HepG2 (cell line): Measurements from ENCODE around the gene TTC8. TPM values are rescaled to one million over a fixed set of nuclear protein-coding genes. Genes with fewer than 3 reads are reported as not detected.

Experiments
- ATAC-seq: fragments of 200-7000 bp; cut with Tn5 transposase; 3 replicates; pipeline ENCODE4 v1.9.1; 2020; ENCODE audit warnings: mild to moderate bottlenecking, moderate library complexity
- BruUV-seq: library from RNA; stranded (reverse); fragments of 400-500 nt; replicated peaks from 2 replicates; lab custom pipeline; 2021; lab: Mats Ljungman, UMichigan
- CTCF ChIA-PET: fragments of 300-600 bp; formaldehyde crosslinking; extraction: SDS; loops from one replicate; lab custom pipeline; 2021; ENCODE audit warnings: low total read pairs, inconsistent platforms, low intra/inter-chr PET ratio; lab: Yijun Ruan, JAX
- POLR2A ChIA-PET: fragments of 350-600 bp; sonication (Branson Sonifier 250); formaldehyde crosslinking; loops from one replicate; lab custom pipeline; 2020; ENCODE audit warnings: antibody characterized with exemption, inconsistent platforms; lab: Yijun Ruan, JAX
- DNase-seq: peaks from one replicate; pipeline ENCODE4 v3.0.0-alpha.2; 2015; ENCODE audit warnings: low spot score
- FAIRE-seq: peaks from 3 replicates; lab custom pipeline; 2011; peaks lifted over from hg19 to GRCh38; lab: Jason Lieb, UNC
- H2AFZ ChIP-seq: one replicate; pipeline ENCODE4 v1.6.1; 2011; ENCODE audit warnings: low read length, inconsistent platforms
- H3K27ac ChIP-seq: fragments of 300-600 bp; 3 replicates; pipeline ENCODE4 v1.8.0; 2011; ENCODE audit warnings: mixed run types, mild to moderate bottlenecking, mixed read lengths, low read length, inconsistent platforms; ENCODE audit not compliant: insufficient read depth; ENCODE audit errors: extremely low read length
- H3K27me3 ChIP-seq, 2 experiments: fragments of 200-600 bp in 1 of 2; 2 replicates in 1 of 2; 3 replicates in 1 of 2; pipeline versions ENCODE4 v1.6.0 to v1.8.0; 2011; ENCODE audit warnings: low read length in 2 of 2, mild to moderate bottlenecking in 2 of 2, moderate library complexity in 2 of 2, inconsistent platforms in 1 of 2; ENCODE audit not compliant: insufficient read depth in 2 of 2, control insufficient read depth in 1 of 2
- H3K36me3 ChIP-seq, 2 experiments: fragments of 200-600 bp in 1 of 2; replicated peaks in 1 of 2; 2 replicates in 1 of 2; 3 replicates in 1 of 2; pipeline versions ENCODE4 v1.5.1 to v1.8.0; 2011; ENCODE audit warnings: low read length in 2 of 2, inconsistent platforms in 1 of 2; ENCODE audit not compliant: insufficient read depth in 2 of 2, control insufficient read depth in 1 of 2
- H3K4me1 ChIP-seq: 2 replicates; pipeline ENCODE4 v1.5.1; 2012; ENCODE audit warnings: low read length, inconsistent platforms; ENCODE audit not compliant: insufficient read depth
- H3K4me2 ChIP-seq: 2 replicates; pipeline ENCODE4 v1.6.0; 2011; ENCODE audit warnings: low read depth, low read length, inconsistent platforms
- H3K4me3 ChIP-seq, 3 experiments: fragments of 200-600 bp in 1 of 3; sonication (generic), shearing (Covaris generic) in 1 of 3; replicated peaks in 1 of 3; 2 replicates each; pipeline ENCODE4 v1.5.1; 2011 to 2016; ENCODE audit warnings: low read length in 3 of 3, inconsistent platforms in 2 of 3, low read depth in 2 of 3, mild to moderate bottlenecking in 2 of 3, control low read depth in 1 of 3, mixed read lengths in 1 of 3; ENCODE audit not compliant: insufficient read depth in 1 of 3
- H3K79me2 ChIP-seq: one replicate; pipeline ENCODE4 v1.6.1; 2011; ENCODE audit warnings: low read length, inconsistent platforms; ENCODE audit not compliant: insufficient read depth
- H3K9ac ChIP-seq: 2 replicates; pipeline ENCODE4 v1.6.0; 2011; ENCODE audit warnings: mild to moderate bottlenecking, low read depth, low read length, inconsistent platforms; ENCODE audit not compliant: insufficient read depth
- H3K9me3 ChIP-seq: 2 replicates; pipeline ENCODE4 v1.5.1; 2012; ENCODE audit warnings: mild to moderate bottlenecking, low read length
- H4K20me1 ChIP-seq: 2 replicates; pipeline ENCODE4 v1.6.0; 2011; ENCODE audit warnings: inconsistent platforms, mild to moderate bottlenecking, low read length, moderate library complexity; ENCODE audit not compliant: insufficient read depth
- AHR ChIP-seq: IDR thresholded peaks from 2 replicates; pipeline ENCODE4 v1.6.1; 2018; ENCODE audit warnings: missing genetic modification reagents, missing compliant biosample characterization
- CREM ChIP-seq, 2 experiments: sonication (generic) in 1 of 2; formaldehyde crosslinking in 1 of 2; IDR thresholded peaks; 2 replicates each; pipeline versions ENCODE4 v1.4.0 to v1.6.1; 2016 to 2020; ENCODE audit warnings: antibody characterized with exemption in 1 of 2, mild to moderate bottlenecking in 1 of 2, missing genetic modification reagents in 1 of 2
- GLI4 ChIP-seq: sonication (generic); formaldehyde crosslinking; IDR thresholded peaks from 2 replicates; pipeline ENCODE4 v1.5.1; 2020; ENCODE audit warnings: missing genetic modification reagents, mild to moderate bottlenecking, moderate library complexity, borderline replicate concordance
- JDP2 ChIP-seq: sonication (generic); formaldehyde crosslinking; IDR thresholded peaks from 2 replicates; pipeline ENCODE4 v1.8.1; 2022; ENCODE audit warnings: missing genetic modification reagents, borderline replicate concordance
- MAF1 ChIP-seq: sonication (generic); formaldehyde crosslinking; IDR thresholded peaks from 2 replicates; pipeline ENCODE4 v1.5.0; 2020; ENCODE audit warnings: missing genetic modification reagents, borderline replicate concordance
- RCOR2 ChIP-seq: IDR thresholded peaks from 2 replicates; pipeline ENCODE4 v1.6.1; 2016; ENCODE audit warnings: missing biosample characterization, missing genetic modification reagents
- TBL1XR1 ChIP-seq: fragments of 150-350 bp; IDR thresholded peaks from 2 replicates; pipeline ENCODE4 v1.6.1; 2014; ENCODE audit warnings: borderline replicate concordance, low read length; ENCODE audit not compliant: partially characterized antibody
- ZC3H4 ChIP-seq: sonication (generic); formaldehyde crosslinking; IDR thresholded peaks from 2 replicates; pipeline ENCODE4 v1.4.0; 2020; ENCODE audit warnings: missing genetic modification reagents, borderline replicate concordance
- ZNF251 ChIP-seq: sonication (generic); formaldehyde crosslinking; IDR thresholded peaks from 2 replicates; pipeline ENCODE4 v1.9.0; 2021; ENCODE audit warnings: mild to moderate bottlenecking, missing genetic modification reagents
- ZNF329 ChIP-seq: sonication (generic); formaldehyde crosslinking; IDR thresholded peaks from 2 replicates; pipeline ENCODE4 v1.9.0; 2021; ENCODE audit warnings: low read depth, mild to moderate bottlenecking, missing genetic modification reagents
- ZNF354B ChIP-seq: sonication (generic); formaldehyde crosslinking; IDR thresholded peaks from 2 replicates; pipeline ENCODE4 v1.8.0; 2022; ENCODE audit warnings: mild to moderate bottlenecking, missing genetic modification reagents
- ZNF547 ChIP-seq: sonication (generic); formaldehyde crosslinking; IDR thresholded peaks from 2 replicates; pipeline ENCODE4 v1.5.1; 2020; ENCODE audit warnings: mild to moderate bottlenecking, missing genetic modification reagents
- ZNF572 ChIP-seq: sonication (generic); formaldehyde crosslinking; IDR thresholded peaks from 2 replicates; pipeline ENCODE4 v1.5.1; 2020; ENCODE audit warnings: mild to moderate bottlenecking, missing genetic modification reagents
- ZNF83 ChIP-seq: sonication (generic); formaldehyde crosslinking; IDR thresholded peaks from 2 replicates; pipeline ENCODE4 v1.4.0; 2020; ENCODE audit warnings: missing genetic modification reagents, mild to moderate bottlenecking, borderline replicate concordance
- ZNF891 ChIP-seq: sonication (generic); formaldehyde crosslinking; IDR thresholded peaks from 2 replicates; pipeline ENCODE4 v1.5.0; 2020; ENCODE audit warnings: mild to moderate bottlenecking, missing genetic modification reagents
- WGBS: methylation state at CpG from one replicate; pipeline ENCODE4 v1.1.6; 2017; ENCODE audit warnings: low lambda C conversion rate; 5-methylcytosine and 5-hydroxymethylcytosine counted together
- in situ Hi-C: cut with HindIII; loops from 2 replicates; pipeline ENCODE4 v1.10.0; 2017; ENCODE audit warnings: low pct_unique_long_range_greater_than_20kb; ENCODE audit not compliant: extremely low pct_ligation_motif_present
- intact Hi-C: fragments of 100-400 bp; cut with micrococcal nuclease; formaldehyde crosslinking; loops from one replicate; pipeline ENCODE4 v1.10.0; 2022; ENCODE audit not compliant: unreplicated experiment
- polyA plus RNA-seq, 8 experiments: library from polyadenylated mRNA; depleted of rRNA in 3 of 8; stranded (reverse) in 7 of 8; unstranded in 1 of 8; fragments of >200 nt; fragmentation: Illumina TruSeq in 4 of 8; extraction: Trizol in 4 of 8; gene quantifications; 2 replicates each; pipeline versions ENCODE4 v1.2.1 to v1.2.3, GENCODE V29; 2011 to 2016; ENCODE audit warnings: low read depth in 4 of 8, missing spikeins in 1 of 8, mixed read lengths in 1 of 8; ENCODE audit not compliant: insufficient read depth in 1 of 8
- total RNA-seq, 5 experiments: library from RNA; depleted of rRNA; stranded (reverse); fragments of >200 nt; fragmentation: Illumina TruSeq; extraction: Trizol; gene quantifications; 2 replicates each; pipeline ENCODE4 v1.2.3, GENCODE V29; 2016; ENCODE audit warnings: low read depth in 1 of 5
- TF ChIP-seq, protein P1 (sequence below): sonication (generic); formaldehyde crosslinking; IDR thresholded peaks from 2 replicates; pipeline ENCODE4 v1.4.0; 2020; ENCODE audit warnings: missing genetic modification reagents, borderline replicate concordance
- TF ChIP-seq, protein P2 (sequence below): sonication (generic); formaldehyde crosslinking; IDR thresholded peaks from 2 replicates; pipeline ENCODE4 v1.4.0; 2020; ENCODE audit warnings: missing genetic modification reagents, low read depth, mild to moderate bottlenecking, borderline replicate concordance
- TF ChIP-seq, protein P3 (sequence below): sonication (generic); formaldehyde crosslinking; IDR thresholded peaks from 2 replicates; pipeline ENCODE4 v1.8.0; 2022; ENCODE audit warnings: mild to moderate bottlenecking, missing genetic modification reagents, moderate library complexity

Gene TTC8
- total and polyA plus RNA-seq, 2 of the 13 experiments (the other 11 are each of a cell fraction or from before 2014, with no cell fraction given): 13.8 to 15.2 TPM

DNA sequence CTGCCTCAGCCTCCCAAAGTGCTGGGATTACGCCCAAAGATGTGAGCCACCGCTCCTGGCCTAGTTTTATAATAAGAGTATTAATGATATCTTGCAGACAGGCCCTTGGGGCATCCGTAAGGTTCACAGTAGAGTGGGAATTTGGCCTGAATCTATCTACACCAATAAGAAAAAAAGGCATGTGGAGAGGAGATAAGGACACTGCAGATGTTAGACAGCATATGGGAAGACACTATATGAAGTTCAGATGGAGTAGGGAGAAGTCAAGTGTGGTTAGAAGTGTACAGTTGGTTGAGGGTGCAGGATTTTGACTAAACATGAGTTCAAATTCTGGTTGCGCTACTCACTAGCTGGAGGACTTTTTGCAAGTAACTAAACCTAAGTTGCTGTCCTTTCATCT, 8.5 kb upstream of the TTC8 start:
- Histone ChIP-seq H3K79me2 (no peaks in the 10 kb centered on the region), H4K20me1 (no peaks in the 10 kb centered on the region), H3K9ac (no peak overlapping the region), H2AFZ (no peak overlapping the region), H3K4me3 (no peak overlapping the region), H3K27ac (no peak overlapping the region), H3K4me1 (no peaks in the 10 kb centered on the region), H3K36me3 (no peaks in the 10 kb centered on the region), H3K9me3 (no peaks in the 10 kb centered on the region), H3K27me3 (peaks cover 0 to 12% of the 10 kb centered on the region in 2 experiments; a peak in 2 of 5 replicates), H3K4me2 (no peak overlapping the region)
- no TSS peak for BruUV-seq
- intact Hi-C loops: no loop called here
- TF ChIP-seq CREM (IDR thresholded peaks at IDR 0.05) (no peak), CREM (CRISPR knock-in tag; IDR thresholded peaks at IDR 0.05) (no peak), RCOR2 (CRISPR knock-in tag) (no peak), ZNF251 (no peak)
- TF ChIP-seq, protein P1, sequence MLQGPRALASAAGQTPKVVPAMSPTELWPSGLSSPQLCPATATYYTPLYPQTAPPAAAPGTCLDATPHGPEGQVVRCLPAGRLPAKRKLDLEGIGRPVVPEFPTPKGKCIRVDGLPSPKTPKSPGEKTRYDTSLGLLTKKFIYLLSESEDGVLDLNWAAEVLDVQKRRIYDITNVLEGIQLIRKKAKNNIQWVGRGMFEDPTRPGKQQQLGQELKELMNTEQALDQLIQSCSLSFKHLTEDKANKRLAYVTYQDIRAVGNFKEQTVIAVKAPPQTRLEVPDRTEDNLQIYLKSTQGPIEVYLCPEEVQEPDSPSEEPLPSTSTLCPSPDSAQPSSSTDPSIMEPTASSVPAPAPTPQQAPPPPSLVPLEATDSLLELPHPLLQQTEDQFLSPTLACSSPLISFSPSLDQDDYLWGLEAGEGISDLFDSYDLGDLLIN (CRISPR knock-in tag): no peak
- TF ChIP-seq, protein P2, sequence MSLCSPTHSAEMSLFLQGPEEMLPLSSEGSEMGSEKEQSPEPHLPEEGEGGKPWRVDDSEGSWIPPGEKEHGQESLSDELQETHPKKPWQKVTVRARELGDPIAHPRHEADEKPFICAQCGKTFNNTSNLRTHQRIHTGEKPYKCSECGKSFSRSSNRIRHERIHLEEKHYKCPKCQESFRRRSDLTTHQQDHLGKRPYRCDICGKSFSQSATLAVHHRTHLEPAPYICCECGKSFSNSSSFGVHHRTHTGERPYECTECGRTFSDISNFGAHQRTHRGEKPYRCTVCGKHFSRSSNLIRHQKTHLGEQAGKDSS: no peak
- WGBS: 52% methylated on average over 4 of the region's 4 CpGs
- CTCF ChIA-PET: no interaction called here
- ATAC-seq (no peak), FAIRE-seq (no peak), DNase-seq (no peak)
- in situ Hi-C loops: no loop called here
- POLR2A ChIA-PET: no interaction called here

DNA sequence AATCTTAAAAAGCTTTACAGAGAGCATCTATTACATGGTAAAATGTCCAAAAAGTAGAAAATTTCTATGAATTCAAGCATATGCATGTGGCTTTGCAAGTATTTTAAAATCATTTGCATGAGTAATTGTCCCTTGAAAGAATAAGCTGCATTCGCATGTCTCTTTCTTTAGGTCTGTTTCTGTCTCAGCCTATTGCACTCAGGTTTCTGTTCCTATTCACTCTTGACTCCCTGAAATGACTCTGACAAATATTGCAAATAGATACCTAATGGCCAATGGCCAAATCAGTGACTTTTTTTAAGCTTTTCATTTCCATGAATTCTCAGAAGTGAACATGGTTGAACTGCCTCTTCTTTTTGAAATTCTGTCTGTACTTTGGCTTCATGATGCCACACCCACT, 6.4 kb upstream of the TTC8 start:
- intact Hi-C loops (no loop called here), in situ Hi-C loops (no loop called here)
- no peak for ATAC-seq
- Histone ChIP-seq H3K27me3 (peaks cover 0 to 6% of the 10 kb centered on the region in 2 experiments; a peak in 2 of 5 replicates), H3K4me2 (no peak overlapping the region), H3K9me3 (no peaks in the 10 kb centered on the region), H3K27ac (no peak overlapping the region), H4K20me1 (no peaks in the 10 kb centered on the region), H3K4me1 (peaks cover 7% of the 10 kb centered on the region; the same call in 1 of the 2 replicates), H3K79me2 (no peaks in the 10 kb centered on the region), H3K4me3 (no peak overlapping the region), H3K36me3 (no peaks in the 10 kb centered on the region), H2AFZ (no peak overlapping the region), H3K9ac (no peak overlapping the region)
- BruUV-seq: no TSS peak
- no peak for FAIRE-seq
- ChIA-PET POLR2A (no interaction called here), CTCF (no interaction called here)
- DNase-seq: no peak
- 100% methylated on average over 1 of the region's 1 CpG for WGBS
- TF ChIP-seq JDP2 (CRISPR knock-in tag): no peak
- no peak for TF ChIP-seq MAF1
- no peak for TF ChIP-seq ZNF547 (CRISPR knock-in tag)
- TF ChIP-seq ZNF329 (CRISPR knock-in tag): no peak
- no peak for TF ChIP-seq ZNF572
- no peak for TF ChIP-seq AHR (CRISPR knock-in tag)
- no peak for TF ChIP-seq TBL1XR1
- no peak for TF ChIP-seq ZC3H4 (CRISPR knock-in tag)
- no peak for TF ChIP-seq ZNF891 (CRISPR knock-in tag)
- no peak for TF ChIP-seq ZNF354B (CRISPR knock-in tag)
- no peak for TF ChIP-seq ZNF83 (CRISPR knock-in tag)
- TF ChIP-seq, protein P3, sequence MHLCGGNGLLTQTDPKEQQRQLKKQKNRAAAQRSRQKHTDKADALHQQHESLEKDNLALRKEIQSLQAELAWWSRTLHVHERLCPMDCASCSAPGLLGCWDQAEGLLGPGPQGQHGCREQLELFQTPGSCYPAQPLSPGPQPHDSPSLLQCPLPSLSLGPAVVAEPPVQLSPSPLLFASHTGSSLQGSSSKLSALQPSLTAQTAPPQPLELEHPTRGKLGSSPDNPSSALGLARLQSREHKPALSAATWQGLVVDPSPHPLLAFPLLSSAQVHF (CRISPR knock-in tag): no peak
- TF ChIP-seq GLI4 (CRISPR knock-in tag): no peak
